Activated CD4-positive, alpha-beta T cell treated with anti-CD3 and anti-CD28 coated beads, Interleukin-2, amount 50 U/mL, for 24 hours (primary cell): ENCODE data around the gene C10orf71.

Experiments used
- DNase-seq, 2 donors: peaks; one replicate each; pipeline ENCODE4 v3.0.0-alpha.2; 2020; ENCODE audit warnings: low read depth in 1 of 2, low spot score in 1 of 2

C10orf71 gene

DNA sequence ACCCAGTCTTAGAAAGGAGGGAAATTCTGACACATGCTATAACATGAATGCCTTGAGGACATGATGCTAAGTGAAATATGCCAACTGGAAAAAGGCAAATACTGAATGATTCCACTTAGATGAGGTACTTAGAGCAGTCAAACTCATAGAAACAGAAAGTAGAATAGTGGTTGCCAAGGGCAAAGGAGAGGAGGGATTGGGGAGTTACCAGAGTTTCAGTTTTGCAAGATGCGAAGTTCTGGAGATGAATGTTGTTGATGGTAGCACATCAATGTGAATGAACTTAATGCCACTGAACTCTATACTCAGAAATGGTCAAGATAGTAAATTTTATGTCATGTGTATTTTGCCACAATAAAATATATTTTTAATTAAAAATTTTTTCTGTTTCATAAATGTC is 58.0 kb downstream of the C10orf71 start:
- DNase-seq = no peak

DNA sequence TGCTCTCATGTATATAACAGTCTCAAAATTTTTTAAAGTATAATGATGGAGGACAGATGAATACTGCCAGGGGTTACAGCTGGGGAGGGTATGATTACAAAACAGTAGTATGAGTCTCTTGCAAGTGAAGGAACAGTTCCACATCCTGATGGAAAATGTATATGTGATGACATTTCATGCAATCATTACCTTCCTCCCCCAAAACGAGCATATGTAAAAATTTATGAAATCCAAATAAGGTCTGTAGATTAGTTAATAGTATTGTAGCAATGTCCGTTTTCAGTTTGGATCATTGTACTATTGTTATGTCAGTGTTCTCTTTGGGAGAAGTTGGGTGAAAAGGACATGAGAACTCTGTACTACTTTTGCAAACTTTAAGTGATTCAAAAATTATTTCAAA is 58.9 kb downstream of the C10orf71 start:
- no peak for DNase-seq

DNA sequence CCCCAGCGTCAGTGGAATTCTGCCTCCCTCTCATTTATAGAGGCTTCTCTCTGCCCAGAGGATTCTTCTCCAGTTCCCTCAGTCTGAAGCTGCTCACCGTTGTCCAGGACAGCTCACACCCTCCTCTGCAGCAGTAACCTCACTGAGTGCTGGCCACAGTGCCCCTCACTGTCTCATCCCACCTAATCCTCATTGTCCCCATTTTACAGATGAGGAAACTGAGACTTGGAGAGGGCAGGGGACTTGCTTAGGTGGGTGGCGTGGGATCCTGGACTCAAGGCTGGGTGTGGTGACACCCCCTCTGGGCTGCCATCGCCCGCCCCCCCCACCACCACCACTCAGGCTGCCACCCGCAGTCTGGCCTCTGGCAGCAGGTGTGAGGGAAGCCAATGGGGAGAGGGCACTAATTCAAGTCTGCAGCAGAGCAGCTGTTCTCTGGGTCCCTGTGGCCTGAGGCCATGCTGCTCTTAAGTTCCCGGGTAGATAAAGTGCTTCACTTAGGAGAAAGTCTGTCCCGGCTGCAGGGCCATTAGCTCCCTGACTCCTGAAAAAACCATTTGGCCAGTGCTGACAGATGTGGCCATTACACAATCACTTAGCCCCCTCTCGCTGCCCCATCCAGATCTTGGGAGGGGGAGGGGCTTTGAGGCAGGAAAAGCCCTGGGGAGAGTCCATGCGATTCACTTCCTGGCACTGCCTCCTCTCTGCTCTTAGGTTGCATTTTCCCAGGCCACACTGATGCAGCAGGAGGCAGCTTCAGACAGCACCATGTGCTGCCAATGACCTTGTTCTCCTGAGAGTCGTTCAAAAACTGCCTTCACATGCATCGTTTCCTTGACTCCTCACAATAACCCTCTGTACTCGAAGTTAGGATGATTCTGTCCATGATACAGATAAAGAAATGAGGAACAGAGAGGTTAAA is 60.6 kb downstream of the C10orf71 start:
- no peak for DNase-seq

DNA sequence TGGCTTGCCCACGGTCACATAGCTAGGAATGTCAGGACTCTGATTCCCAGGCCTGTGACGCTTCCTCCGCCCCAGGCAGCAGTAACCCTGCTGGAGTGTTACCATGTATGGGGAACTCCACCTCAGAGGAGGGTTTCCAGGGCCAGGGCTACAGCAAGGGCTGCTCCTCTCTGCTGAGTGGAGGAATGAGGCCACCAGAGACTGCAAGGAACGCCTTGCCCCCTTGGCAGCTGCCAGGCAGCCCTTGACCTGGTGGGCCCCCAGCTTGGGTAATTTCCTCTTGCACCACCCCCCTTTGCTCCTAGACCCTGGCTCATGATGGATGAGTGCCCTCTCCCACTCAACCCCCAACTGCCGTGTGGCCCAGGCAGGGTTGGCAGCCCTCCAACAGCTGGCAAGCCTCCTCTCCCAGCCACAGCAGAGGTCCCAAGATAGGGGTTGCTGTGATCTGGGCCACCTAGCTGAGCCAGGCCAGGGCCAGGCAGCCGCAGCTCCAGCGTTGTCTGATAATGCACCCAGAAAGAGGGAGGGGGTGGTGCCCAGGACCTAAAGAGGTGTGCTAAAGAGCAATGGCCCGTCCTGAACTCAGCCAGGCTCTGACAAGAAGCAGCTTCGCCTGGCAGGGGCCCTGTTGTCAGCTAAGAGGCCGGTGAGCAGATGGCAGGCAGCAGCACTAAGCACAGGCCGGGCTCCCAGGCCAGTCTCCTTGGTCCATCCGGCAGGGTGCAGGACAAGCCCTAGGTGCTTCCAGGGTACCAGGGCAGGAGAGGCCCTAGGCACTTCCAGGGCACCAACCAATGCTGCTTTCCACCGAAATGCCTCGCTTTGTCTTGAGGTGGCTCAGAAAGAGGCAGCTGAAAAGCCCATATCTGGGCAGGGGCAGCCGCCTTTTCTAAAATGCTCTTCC is 61.6 kb downstream of the C10orf71 start:
- DNase-seq = no peak

DNA sequence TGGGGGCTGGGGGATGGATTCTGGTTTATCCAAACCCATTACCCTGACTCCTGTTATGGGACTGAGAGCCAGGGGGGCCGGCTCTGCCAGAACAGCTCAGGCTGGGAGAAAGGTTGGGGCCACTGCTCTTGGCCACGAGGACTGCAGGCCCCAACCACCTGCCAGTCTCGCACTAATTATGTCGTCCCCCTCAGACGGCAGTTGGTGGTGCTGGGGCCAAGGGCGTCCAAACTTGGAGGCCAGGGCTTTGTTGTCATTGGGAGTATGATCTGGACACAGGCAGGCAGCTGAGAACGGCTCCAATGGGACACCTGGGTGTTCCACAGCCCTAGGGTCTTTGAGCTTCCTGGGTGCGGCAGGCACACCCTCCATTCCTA is 62.2 kb downstream of the C10orf71 start:
- no peak for DNase-seq

DNA sequence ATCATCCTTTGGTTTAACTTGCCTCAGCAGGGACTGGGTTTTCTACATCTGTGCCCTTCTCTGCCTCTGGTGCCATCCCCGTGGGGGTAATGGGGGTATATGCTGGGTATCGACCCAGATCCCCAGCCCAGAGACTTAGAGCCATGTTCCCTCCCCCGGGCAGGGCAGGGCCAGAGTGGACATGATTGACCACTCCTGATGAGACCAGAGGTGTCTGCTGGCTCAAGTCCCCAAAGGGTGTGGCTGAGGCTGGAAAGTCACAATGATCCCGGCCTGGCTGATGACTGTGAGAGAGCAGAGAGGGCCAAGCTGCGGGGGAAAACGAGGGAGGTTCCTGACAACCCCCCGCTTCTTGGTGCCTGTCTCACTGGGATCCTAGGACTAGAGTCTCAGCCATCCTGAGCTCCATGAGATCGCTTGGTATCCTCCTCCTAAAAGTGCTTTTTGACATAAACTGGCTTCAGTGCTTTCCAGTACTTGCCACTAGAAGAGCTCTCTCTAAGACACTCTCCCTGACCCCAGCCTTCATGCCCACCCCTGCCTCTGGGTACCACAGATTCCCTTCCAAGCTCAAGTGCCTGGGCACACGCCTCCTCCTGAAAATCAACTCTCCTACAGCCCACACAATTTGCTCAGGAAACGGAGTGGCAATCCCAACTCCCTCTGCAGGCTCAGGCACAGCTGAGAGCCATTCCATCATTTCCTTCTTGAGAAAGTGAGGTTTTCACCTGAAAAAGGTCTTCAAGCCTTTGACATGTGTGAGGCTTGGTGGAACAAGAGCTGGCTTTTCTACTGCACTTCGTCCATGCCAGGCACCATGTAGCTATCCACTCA is 63.0 kb downstream of the C10orf71 start:
- DNase-seq = no peak

DNA sequence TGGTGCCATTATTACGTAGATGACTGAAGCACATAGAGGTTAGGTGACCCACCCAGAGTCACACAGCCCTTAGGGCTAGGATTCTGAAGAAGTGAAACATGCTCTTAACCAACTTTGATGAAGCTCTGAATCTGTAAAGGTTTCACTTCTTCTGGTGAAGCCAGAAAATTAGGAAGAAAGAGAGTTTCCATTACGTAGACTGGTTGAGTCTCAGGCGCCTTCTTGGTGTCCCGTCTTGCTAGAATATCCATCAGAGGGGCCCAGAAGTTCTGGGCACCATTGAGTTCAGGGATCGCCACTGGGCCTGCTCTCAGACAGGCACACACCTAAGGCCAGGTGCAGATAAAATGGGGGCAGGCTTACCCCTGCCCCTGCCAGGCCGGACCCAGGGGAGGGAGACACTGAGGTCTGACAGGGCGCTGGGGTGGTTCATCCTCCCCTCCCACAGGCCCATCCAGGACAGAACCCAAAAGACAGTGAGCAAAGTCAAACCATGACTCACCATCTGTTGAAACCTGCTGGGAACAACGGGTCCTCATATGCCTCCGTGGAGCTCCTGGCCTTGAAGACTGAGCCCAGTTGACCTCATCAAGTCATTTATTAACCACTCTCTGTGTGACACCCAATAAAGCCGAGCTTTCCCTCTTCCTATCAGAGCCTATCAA is 63.8 kb downstream of the C10orf71 start:
- DNase-seq = no peak

DNA sequence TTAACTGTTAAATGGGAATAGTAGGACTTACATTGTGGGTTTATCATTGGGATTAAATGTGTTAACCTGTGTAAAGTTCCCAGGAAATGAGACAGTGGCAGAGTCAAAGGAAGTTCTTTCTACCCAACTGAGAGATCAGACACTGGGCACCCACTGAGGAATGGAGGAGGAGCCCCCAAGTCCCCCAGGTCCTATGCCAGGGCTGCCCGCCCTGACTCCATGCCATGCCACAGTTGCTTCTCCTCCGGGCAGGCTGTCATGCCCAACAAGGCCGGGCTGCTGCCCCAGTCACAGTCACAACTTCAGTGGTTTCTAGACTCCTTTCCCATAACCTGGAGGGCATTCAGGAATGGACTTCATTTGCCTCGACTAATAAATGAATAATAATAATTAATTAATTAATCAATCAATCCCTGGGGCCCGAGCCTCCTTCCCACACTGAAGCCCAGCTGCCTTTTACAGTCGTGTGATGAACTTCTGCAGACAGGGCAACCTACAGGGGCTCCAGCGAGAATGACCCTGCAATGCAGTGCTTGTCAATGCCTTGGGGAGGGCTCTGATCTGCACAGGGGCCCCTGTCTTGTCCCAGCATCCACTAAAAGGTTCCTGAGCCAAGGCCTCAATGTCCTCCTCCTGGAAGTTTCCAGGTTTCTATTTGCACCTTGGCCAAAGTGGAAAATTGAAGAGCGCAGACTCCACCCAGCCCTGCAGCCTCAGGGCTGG is 64.5 kb downstream of the C10orf71 start:
- DNase-seq = no peak

DNA sequence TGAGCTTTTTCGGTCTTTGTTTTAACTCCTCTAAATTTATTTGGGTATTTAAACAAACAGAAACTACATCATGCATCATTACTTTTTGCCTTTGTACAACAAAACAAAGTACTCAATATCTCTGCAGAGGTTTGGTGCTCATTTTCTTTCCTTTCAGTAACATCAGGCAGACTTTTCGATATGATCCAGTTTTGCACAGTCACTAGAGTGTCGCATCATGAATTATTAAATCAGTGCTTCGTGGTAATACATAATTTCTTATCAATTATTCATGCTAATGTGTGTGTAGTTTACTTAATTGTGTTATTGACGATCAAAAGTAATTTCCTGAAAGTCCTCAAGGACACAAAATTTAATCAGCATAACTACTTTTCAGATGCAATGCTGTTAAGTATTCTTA is 65.1 kb downstream of the C10orf71 start:
- no peak for DNase-seq

DNA sequence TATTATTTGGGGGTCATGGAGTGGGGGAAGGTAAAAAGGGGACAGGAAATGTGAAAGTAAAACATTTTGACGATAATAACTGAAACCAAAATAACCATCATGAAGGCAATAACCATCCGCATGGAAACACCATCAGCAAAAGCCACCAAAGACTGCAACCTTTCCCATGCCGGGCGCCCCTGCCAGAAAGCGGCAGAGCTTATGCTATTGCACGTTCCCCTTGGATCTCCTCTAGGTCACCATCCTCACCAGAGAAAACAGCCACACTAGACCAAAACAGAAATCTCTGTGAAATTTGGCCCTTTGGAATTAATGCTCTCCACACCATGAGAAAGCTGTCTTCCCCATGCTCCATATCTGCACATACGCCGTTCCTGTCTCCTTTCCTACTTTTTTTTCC is 65.8 kb downstream of the C10orf71 start:
- no peak for DNase-seq

DNA sequence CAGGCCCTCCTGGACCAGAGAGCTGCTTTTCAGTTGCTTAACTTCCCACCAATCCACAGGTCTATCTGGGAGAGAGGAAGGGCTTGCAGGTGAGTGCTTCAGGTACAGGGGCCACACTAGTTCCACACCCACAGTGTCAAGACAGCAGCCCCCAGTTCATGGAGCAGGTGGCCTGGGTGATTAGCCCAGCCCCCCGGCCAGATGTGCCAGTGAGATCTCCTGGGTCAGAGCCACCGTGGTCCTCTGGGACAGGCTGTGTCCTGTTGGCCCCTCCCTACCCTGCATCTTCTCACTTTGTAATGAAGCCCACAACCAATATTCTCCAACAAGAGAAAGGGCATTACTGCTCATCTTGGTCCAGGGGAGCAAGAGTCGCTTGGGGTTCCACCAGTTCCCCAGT is 66.3 kb downstream of the C10orf71 start:
- DNase-seq = no peak

DNA sequence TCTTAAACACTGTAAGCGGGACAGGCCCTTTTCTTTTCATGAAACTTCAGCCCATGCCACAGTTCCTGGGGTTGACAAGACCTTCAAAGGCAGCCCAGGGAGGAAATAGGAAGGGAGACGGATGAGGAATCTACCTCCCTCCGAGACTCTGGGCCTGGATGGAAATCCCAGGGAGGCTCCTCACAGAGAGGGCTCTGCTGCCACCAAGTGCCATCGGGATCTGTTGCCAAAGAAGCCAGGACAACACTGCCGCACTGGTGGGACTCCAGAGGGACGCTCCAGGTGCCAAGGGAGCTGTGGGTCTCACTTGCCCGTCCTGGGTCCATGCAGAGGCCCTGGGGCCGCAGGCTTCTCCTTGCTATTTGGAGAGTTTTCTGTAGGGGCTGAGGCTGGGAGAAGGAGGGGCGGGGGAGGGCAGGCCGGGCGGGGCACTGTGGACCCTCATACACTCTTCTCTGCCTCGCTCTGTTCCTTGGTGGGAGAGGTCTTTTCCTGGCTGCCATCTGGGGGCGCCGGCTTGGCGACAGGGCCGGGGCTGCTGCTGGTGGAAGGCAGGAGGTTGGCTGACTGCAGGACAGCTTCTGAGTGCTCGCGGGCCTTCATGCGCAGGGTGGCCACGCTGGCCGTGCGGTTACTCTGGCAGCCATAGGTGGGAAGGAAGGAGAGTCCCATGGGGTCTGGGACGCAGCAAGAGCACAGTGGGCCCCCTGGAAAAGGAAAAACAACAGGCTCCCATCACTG is 66.9 kb downstream of the C10orf71 start:
- DNase-seq = no peak

DNA sequence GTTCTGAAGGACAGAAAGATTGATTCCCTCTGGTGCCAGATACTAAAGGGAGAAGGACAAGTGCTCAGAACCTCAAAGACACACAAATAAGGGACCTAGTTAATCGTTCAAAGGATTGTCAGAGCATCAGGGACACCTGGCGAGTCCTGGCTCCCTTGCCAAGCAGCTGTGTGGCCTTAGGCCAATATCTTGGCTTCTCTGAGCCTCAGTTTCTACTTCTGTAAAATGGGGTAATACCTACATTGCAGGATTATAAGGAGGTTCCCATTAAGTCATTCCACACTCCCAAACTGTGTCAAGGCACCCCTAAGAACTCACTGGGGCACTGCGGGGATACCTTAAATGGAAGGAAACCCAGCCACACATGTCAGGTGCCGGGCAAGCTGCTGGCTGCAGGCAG is 67.5 kb downstream of the C10orf71 start:
- no peak for DNase-seq

DNA sequence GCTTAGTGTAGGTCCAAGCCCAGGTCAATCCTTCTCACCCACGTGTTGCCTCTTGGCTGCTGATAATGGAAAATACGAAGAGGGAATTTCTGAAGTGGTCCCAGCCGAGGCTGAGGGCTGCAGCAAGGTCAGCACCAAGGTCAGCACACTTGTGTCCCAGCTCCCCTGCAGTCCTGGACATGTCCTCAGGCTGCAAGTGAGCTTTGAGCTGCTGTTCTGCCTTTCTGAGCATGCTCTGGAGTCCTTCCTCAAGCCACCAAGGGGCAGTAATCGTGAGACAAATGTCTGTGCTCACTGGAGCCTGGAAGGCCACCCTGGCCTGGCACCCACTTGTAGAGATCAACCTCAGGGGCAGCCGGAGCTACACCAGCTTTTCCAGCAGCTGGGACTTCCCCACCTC is 68.6 kb downstream of the C10orf71 start:
- DNase-seq = no peak

DNA sequence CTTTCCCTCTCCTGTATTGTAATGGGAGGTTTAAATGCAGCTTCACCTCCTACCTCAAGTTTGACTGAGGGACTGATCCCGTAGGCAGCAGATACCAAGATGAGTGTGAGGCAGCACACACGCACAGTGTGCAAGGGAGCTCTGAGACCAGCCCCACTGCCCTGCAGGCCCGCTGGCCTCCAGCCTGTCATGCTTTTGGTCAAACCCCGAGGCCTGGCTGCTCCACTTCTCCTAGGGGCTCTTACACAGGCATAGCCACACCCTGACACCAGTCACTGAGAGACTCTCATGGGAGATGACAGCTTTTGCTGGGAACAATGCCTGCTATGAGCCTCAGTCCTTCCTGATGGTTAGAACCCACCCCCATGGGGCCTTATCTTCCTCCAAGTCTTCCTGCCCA is 69.3 kb downstream of the C10orf71 start:
- DNase-seq = no peak

DNA sequence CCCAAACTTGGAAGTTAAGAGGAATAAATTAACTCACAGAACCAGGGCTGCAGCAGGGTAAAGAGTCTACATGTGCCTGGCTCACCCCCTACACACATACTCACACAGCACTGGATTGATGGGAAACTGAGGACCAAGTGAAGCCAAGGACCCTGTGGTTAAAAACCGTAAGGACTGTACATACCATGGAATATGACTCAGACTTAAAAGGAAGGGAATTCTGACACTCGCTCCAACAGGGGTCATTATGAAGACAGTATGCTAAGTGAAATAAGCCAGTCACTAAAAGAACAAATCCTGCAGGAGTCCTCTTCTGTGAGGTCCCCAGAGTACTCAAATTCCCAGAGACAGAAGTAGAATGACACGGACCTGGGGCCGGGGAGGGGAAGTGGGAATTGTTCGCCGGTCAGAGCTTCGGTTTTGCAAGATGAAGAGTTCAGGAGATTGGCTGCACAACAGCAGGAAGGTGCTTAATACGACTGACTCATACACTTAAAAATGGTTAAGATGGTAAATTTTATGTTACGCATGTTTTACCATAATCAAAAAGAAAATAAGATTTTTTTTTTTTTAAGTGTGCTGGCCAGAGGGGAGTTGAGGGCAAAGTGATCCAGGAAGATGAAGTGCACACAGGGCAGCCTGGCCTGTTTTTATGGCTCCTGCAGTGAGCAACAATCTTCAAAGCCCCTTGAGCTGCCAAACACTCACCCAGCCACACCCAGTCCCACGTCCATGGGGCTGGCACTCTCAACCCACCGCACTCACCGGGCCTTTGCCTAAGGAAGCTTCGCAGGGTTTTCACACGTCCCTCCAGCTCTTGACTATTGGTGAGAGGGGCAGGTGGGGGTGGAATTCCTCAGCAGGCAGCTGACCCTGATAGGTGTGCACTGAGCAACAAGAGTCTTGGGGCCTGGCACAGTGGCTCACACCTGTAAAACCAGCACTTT is 70.5 kb downstream of the C10orf71 start:
- DNase-seq = no peak

DNA sequence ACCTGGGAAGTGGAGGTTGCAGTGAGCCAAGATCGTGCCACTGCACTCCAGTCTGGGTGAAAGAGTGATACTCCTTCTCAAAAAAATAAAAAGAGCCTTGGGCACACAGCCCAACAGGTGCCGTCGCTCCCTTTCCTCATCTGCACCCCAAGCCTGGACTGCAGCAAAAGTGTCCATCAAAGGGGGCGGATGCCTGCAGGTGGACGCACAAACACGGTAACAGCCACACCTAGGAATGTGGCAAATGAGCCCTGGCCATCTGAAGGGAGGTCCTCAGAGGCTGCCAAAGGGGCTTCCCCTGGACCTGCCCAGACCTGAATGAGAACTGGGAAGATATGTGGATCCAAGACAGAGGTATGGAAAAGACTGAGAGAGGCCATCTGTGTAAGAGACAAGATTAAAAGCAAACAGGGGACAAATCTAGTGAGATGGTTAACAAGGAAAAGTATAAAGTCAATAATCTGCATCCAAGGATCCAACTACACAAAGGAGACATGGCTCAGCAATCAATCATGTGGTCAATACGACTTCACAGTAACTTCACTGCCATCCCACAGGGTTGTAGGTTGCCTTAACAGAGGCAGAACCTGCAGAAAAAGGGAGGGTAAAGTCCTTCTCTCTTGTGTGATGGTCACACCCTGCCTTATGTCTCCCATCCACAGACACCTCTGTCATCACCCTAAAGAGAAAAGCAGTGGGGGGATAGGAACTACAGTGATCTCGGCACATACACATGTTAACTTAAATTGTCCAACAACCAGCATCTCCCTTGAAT is 71.5 kb downstream of the C10orf71 start:
- no peak for DNase-seq

DNA sequence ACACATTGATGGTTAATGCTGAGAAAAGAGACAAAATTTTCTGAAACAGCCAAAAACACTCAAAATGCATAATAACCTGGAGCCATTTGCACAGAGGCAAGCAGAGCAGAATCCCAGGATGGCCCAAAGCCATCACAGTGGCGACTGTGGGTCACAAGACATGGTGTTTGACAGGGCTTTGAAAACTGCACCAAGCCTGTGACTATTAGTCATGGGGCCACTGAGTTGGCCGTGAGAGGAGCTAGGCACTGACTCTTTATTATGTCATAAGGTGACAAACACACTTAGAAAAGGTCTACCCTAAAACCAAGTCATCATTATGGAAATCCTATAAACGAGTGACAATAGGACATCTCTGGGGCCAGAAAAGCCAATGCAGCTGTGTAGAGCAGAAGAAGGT is 73.0 kb downstream of the C10orf71 start:
- no peak for DNase-seq
